Measurements from ENCODE around the gene BICD2. TPM values are rescaled to one million over a fixed set of nuclear protein-coding genes. Genes with fewer than 3 reads are reported as not detected.

BICD2 gene
- total and polyA plus RNA-seq, 2 of the 8 experiments (the other 6 are each of a cell fraction or from before 2014, with no cell fraction given): 6.6 to 22.8 TPM

GRCh38 chr9:92723801-92724323 lies 40.8 kb downstream of the BICD2 start:
- H3K79me2 ChIP-seq (ENCODE audit: control insufficient read depth in 1 of 2, insufficient read depth in 2 of 2, low read length in 2 of 2): no peaks in the 10 kb centered on the region; a peak in 1 of 4 replicates
- FAIRE-seq: no peak
- H3K4ac ChIP-seq (replicated peaks; ENCODE audit: insufficient read length, low read depth, low read length): no peak overlapping the region
- H3K4me1 ChIP-seq (replicated peaks in 1 of 4; ENCODE audit: control insufficient read depth in 3 of 4, insufficient read depth in 4 of 4, low read length in 3 of 4): no peaks in the 10 kb centered on the region; a peak in 1 of 7 replicates
- no peak overlapping the region for H3K27ac ChIP-seq (ENCODE audit: low read depth, low read length)
- H3K4me3 ChIP-seq (ENCODE audit: extremely low read depth in 1 of 4, insufficient read depth in 2 of 4, low read depth in 3 of 4, low read length in 4 of 4): no peak overlapping the region
- H3K56ac ChIP-seq (replicated peaks; ENCODE audit: insufficient read length, low read depth, low read length): no peak overlapping the region
- no peak overlapping the region for H4K8ac ChIP-seq (ENCODE audit: extremely low read depth, insufficient read depth, low read length)
- H2BK5ac ChIP-seq (ENCODE audit: low read depth, low read length): no peak overlapping the region; the same call in 1 of the 2 replicates
- POLR2A ChIA-PET (ENCODE audit: partially characterized antibody): no interaction called here
- H3K4me2 ChIP-seq (ENCODE audit: insufficient read depth in 1 of 2, low read depth in 2 of 2, low read length in 2 of 2): no peak overlapping the region
- peaks cover 9% of the 10 kb centered on the region for H3K79me1 ChIP-seq (ENCODE audit: low read depth, low read length)
- no peak overlapping the region for H2BK12ac ChIP-seq (ENCODE audit: low read depth, low read length)
- H2AK5ac ChIP-seq (ENCODE audit: low read depth, low read length): no peak overlapping the region
- CTCF ChIA-PET (ENCODE audit: partially characterized antibody): interaction anchor here (0.8 to 1.5 kb wide), 3 partner anchors 8 to 50 kb away, joined by 3 to 6 read pairs (median 4); no protein-coding TSS in a partner anchor
- no peak overlapping the region for H4K5ac ChIP-seq (ENCODE audit: insufficient read length, low read depth, low read length)
- WGBS, 2 experiments (ENCODE audit: extremely low coverage in 1 of 2, insufficient coverage in 1 of 2, insufficient read length in 1 of 2, insufficient replicate concordance in 2 of 2, low coverage in 1 of 2, low lambda C conversion rate in 2 of 2, missing lambda C conversion rate in 1 of 2): 91% methylated on average over 9 of the region's 9 CpGs; no CpG with 5 or more reads in 1 of the 2 experiments
- no peaks in the 10 kb centered on the region for H3K23me2 ChIP-seq (ENCODE audit: low read depth, low read length)
- no peak overlapping the region for H3K23ac ChIP-seq (ENCODE audit: insufficient read length)
- no peak overlapping the region for H2BK120ac ChIP-seq (replicated peaks; ENCODE audit: low read depth, low read length)
- H3K36me3 ChIP-seq (ENCODE audit: control insufficient read depth in 2 of 4, insufficient read depth in 4 of 4, low read length in 3 of 4): peaks cover 12 to 31% (median 25%) of the 10 kb centered on the region in 4 experiments
- H2AFZ ChIP-seq (ENCODE audit: low read length): no peak overlapping the region
- H2BK20ac ChIP-seq (ENCODE audit: low read length): no peak overlapping the region
- H3K9ac ChIP-seq (replicated peaks in 1 of 4; ENCODE audit: extremely low read depth in 1 of 4, low read depth in 3 of 4, low read length in 3 of 4): no peak overlapping the region
- no peak overlapping the region for H2BK15ac ChIP-seq (ENCODE audit: low read length)
- no peaks in the 10 kb centered on the region for H3K9me3 ChIP-seq (ENCODE audit: insufficient read depth in 2 of 2, low read depth in 1 of 2, low read length in 1 of 2)
- peak in 1 of 2 experiments; percentile 31 for DNase-seq (ENCODE audit: low read depth in 1 of 2, low spot score in 2 of 2)
- H3K27me3 ChIP-seq (replicated peaks in 1 of 4; ENCODE audit: control insufficient read depth in 3 of 4, extremely low read depth in 1 of 4, insufficient read depth in 3 of 4, low read length in 3 of 4): no peaks in the 10 kb centered on the region
- peaks cover 9 to 25% of the 10 kb centered on the region in 2 experiments for H4K20me1 ChIP-seq (replicated peaks in 1 of 2; ENCODE audit: control insufficient read depth in 1 of 2, insufficient read depth in 2 of 2, low read length in 2 of 2)
- H3K18ac ChIP-seq (ENCODE audit: extremely low read depth, low read length): no peak overlapping the region
- no peak overlapping the region for H3K14ac ChIP-seq (ENCODE audit: insufficient read length)
- H4K91ac ChIP-seq (replicated peaks; ENCODE audit: insufficient read length, low read length): no peak overlapping the region
- TF ChIP-seq GABPA (IDR thresholded peaks at IDR 0.05; ENCODE audit: borderline replicate concordance, insufficient read depth, low read length): no peak
- TF ChIP-seq POLR2AphosphoS5 (IDR thresholded peaks at IDR 0.05; ENCODE audit: low read depth, low read length): no peak
- TF ChIP-seq NRF1 (IDR thresholded peaks at IDR 0.05; ENCODE audit: low read depth, low read length): no peak
- no peak for TF ChIP-seq EZH2 (IDR thresholded peaks at IDR 0.05; ENCODE audit: low read depth, low read length, severe bottlenecking)
- TF ChIP-seq SIX5 (IDR thresholded peaks at IDR 0.05; ENCODE audit: low read depth, low read length): no peak
- no peak for TF ChIP-seq CHD2 (IDR thresholded peaks at IDR 0.05; ENCODE audit: low read length)
- TF ChIP-seq CTCF (IDR thresholded peaks at IDR 0.05; ENCODE audit: control extremely low read depth in 1 of 3, insufficient read depth in 1 of 3, low read depth in 1 of 3, low read length in 3 of 3): no peak
- no peak for TF ChIP-seq TAF7 (optimal IDR thresholded peaks at IDR 0.05; ENCODE audit: borderline replicate concordance, low read depth, low read length)
- no peak for TF ChIP-seq POLR2A (IDR thresholded peaks at IDR 0.05; ENCODE audit: control extremely low read depth in 1 of 2, low read depth in 2 of 2, low read length in 2 of 2)
- TF ChIP-seq ZNF274 (IDR thresholded peaks at IDR 0.05; ENCODE audit: borderline replicate concordance, extremely low read depth, low read length): no peak
- no peak for TF ChIP-seq JUN (IDR thresholded peaks at IDR 0.05; ENCODE audit: low read depth, low read length)
- TF ChIP-seq RFX5 (IDR thresholded peaks at IDR 0.05; ENCODE audit: borderline replicate concordance, low read depth, low read length): no peak

All from H1 (cell line).